Measurements from ENCODE around the gene EXOSC5. TPM values are rescaled to one million over a fixed set of nuclear protein-coding genes. Genes with fewer than 3 reads are reported as not detected.

Gene EXOSC5
- total and polyA plus RNA-seq, 12 donors = 10.6 to 43.8 (median 13.7) TPM

GRCh38 chr19:41442473-41443355 is 45.6 kb upstream of the EXOSC5 start, which contains the start of gene ERICH4:
Gene ERICH4 (plus strand): TSS chr19:41443156. CDS start chr19:41443170, 14 bp downstream.
- DNase-seq = no peak
- intact Hi-C loops (cut with DNase I) = loop anchor here in 2 of 10 donors (5.0 kb wide), 2 partner anchors 45 to 90 kb away; partner anchors contain the start of genes BCKDHA (in 1 of the 2), EXOSC5 (in 1 of the 2) and TGFB1 (in 1 of the 2)
- Histone ChIP-seq H3K36me3 (peaks cover 0 to 7% (median 0%) of the 10 kb centered on the region in 9 donors), H3K4me1 (peaks cover 0 to 31% (median 15%) of the 10 kb centered on the region in 9 donors), H3K4me3 (no peak within 1 kb of the TSS), H3K27me3 (peaks cover 0 to 16% (median 4%) of the 10 kb centered on the region in 7 donors), H3K9me3 (no peaks in the 10 kb centered on the region), H3K27ac (peak within 1 kb of the TSS in 1 of 10 donors; percentile 31)
- 61 to 62% methylated on average over 7 of the region's 7 CpGs for WGBS, 2 donors
- no peak for ATAC-seq
- TF ChIP-seq CTCF (IDR thresholded peaks at IDR 0.05) = no peak

DNA sequence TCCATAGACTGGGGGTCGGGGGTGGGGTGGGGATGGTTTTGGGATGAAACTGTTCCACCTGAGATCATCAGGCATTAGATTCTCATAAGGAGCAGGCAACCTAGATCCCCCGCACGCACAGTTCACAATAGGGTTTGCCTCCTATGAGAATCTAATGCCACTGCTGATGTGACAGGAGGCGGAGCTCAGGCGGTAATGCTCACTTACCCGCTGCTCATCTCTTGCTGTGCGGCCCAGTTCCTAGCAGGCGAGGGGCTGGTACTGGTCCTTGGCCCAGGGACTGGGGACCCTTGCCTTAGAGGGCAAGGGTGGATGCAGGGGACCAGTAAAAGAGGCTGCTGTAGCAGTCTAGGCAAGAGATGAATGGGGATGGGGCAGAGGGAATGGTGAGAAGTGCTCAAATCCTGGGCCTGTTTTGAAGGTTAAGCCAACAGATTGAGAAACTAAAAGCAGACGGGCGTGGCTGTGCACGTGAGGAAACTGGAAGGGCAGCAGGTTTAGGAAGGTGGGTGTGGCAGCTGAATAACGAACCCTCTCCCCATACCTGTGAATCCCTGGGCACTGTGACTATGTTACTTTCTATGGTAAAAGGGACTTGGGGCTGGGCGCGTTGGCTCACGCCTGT is 44.3 kb upstream of the EXOSC5 start:
- ATAC-seq = no peak
- Histone ChIP-seq H3K4me1 (peaks cover 0 to 31% (median 15%) of the 10 kb centered on the region in 9 donors), H3K27me3 (peaks cover 0 to 16% (median 0%) of the 10 kb centered on the region in 7 donors), H3K27ac (no peak overlapping the region), H3K36me3 (peaks cover 0 to 19% (median 7%) of the 10 kb centered on the region in 9 donors), H3K9me3 (no peaks in the 10 kb centered on the region), H3K4me3 (no peak overlapping the region)
- no peak for DNase-seq
- intact Hi-C loops (cut with DNase I) = loop anchor here in 2 of 10 donors (5.0 kb wide), 2 partner anchors 44 to 89 kb away; partner anchors contain the start of genes BCKDHA (in 1 of the 2), EXOSC5 (in 1 of the 2) and TGFB1 (in 1 of the 2)
- TF ChIP-seq CTCF (IDR thresholded peaks at IDR 0.05) = no peak
- 84 to 88% methylated on average over 15 of the region's 15 CpGs for WGBS, 2 donors

DNA sequence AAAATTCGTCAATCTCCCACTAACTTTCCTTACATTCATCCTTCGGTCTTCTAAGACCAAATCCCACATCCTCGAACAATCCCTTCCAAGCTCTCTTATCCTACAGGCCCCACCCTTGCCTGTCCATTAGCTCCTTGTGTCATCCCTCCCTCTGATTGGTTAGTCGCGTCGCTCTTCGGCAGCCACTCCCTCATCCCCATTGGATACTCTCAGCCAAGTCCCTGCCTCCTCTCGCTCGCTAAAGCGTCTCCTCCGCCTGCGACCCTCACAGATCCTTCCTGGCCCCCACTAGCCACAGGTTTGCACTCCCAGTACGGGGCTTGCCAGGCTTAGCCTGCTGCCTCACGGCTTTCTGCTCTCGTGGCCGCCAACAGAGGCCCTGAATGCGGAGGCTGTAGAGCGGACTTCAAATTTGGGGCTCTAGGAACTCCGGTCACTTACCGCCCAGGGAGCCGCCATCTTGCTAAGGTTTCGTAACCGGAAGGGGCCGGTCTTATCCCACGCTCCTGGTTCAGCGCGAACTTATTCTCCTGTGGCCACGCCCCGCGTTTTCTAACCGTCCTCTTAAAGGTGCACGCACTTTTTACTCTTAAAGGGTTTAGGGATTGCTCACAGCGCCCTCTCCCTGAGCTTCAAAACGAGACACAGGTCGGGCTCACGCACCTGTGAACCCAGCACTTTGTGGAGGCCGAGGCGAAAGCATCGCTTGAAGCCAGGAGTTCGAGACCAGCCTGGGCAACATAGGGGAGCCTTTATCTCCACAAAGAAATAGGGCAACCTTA is 42.5 kb upstream of the EXOSC5 start, which contains the start of gene DMAC2:
Gene DMAC2, minus strand, starts transcription at position 472 of the 782 bp plus-strand sequence. Its CDS starts 13 bp downstream, at position 459.
- 1% methylated on average over 40 of the region's 40 CpGs for WGBS, 2 donors
- Histone ChIP-seq H3K27me3 (peaks cover 0 to 6% (median 0%) of the 10 kb centered on the region in 7 donors), H3K4me3 (peak within 1 kb of the TSS; percentile 54 to 83 (median 74)), H3K36me3 (peaks cover 0 to 36% (median 14%) of the 10 kb centered on the region in 9 donors), H3K4me1 (peaks cover 0 to 31% (median 15%) of the 10 kb centered on the region in 9 donors), H3K9me3 (no peaks in the 10 kb centered on the region), H3K27ac (peak within 1 kb of the TSS; percentile 83 to 97 (median 96))
- peak; percentile 95 to 99 (median 98) for ATAC-seq
- peak in 8 of 9 donors; percentile 46 to 74 (median 58) for TF ChIP-seq CTCF (IDR thresholded peaks at IDR 0.05)
- DNase-seq = peak; percentile 93 to 97
- intact Hi-C loops (cut with DNase I) = loop anchor here in 6 of 10 donors (2.0 to 10.0 kb wide), 7 partner anchors 42 to 235 kb away; partner anchors contain the start of genes BCKDHA (in 4 of the 6), EXOSC5 (in 4 of the 6), TGFB1 (in 2 of the 6) and CCDC97 (in 1 of the 6)
